Measurements from ENCODE around the gene C13orf46. TPM values are rescaled to one million over a fixed set of nuclear protein-coding genes. Genes with fewer than 3 reads are reported as not detected.

The C13orf46 gene
- polyA plus RNA-seq, 2 of the 4 experiments (the other 2 are of a cell fraction) = 0.05 to 0.13 TPM

DNA sequence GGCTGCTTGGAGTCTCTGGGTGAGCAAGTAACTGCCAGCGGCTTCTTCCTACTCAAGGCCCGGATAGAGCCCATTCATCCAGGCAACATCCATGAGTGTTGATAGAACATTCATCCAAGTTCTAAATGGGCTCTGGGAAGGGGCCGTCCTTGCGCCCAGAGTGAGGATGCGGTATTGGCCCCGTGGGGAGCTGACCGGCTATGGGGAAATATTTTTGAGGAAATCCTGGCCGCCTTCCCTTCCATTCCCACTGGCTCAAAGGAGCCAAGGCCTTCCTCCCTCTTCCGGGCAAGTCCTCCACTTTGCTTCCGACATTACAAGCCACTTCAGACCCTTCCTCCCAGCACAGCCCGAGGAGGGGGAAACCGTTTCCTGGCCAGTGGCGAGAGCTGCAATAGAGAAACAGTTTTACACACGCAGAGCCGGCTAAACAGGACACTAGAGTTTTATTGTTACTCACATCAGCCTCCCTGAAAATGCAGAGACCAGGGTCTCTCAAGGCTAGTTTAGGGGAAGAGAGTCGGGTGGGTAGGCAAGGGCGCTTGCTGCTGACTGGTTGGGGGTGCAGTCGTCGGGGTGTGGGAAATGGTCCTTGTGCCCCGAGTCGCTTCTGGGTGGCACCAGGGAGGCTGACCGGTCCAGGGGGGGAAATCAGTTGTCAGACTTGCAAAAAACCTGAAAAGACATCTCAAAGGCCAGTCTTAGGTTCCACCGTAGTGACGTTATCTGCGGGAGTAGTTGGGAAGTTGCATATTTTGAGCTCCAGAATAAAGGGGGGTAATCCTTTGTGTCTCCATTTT, 37.5 kb downstream of the C13orf46 start:
- FAIRE-seq = no peak
- no peak for DNase-seq (ENCODE audit: low read depth in 1 of 2, low spot score in 1 of 2)
- 67% methylated on average over 24 of the region's 25 CpGs for WGBS (ENCODE audit: missing lambda C conversion rate)
- Histone ChIP-seq H3K4me3 (no peak overlapping the region), H3K9me3 (no peaks in the 10 kb centered on the region), H3K4me2 (no peak overlapping the region), H3K27ac (no peak overlapping the region), H3K4me1 (no peaks in the 10 kb centered on the region)
- TF ChIP-seq, protein P1, sequence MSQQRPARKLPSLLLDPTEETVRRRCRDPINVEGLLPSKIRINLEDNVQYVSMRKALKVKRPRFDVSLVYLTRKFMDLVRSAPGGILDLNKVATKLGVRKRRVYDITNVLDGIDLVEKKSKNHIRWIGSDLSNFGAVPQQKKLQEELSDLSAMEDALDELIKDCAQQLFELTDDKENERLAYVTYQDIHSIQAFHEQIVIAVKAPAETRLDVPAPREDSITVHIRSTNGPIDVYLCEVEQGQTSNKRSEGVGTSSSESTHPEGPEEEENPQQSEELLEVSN (IDR thresholded peaks at IDR 0.05; ENCODE audit: borderline replicate concordance, low read depth) = no peak
- TF ChIP-seq MYC (IDR thresholded peaks at IDR 0.05; ENCODE audit: borderline replicate concordance, low read length) = no peak
- TF ChIP-seq HDAC2 (IDR thresholded peaks at IDR 0.05) = no peak
- TF ChIP-seq TFCP2L1 (CRISPR knock-in tag; IDR thresholded peaks at IDR 0.05) = no peak
- no peak for TF ChIP-seq RAD21 (conservative IDR thresholded peaks at IDR 0.05 in 1 of 2, IDR thresholded peaks at IDR 0.05 in 1 of 2)
- TF ChIP-seq RNF2 (IDR thresholded peaks at IDR 0.05; ENCODE audit: borderline replicate concordance, low read depth) = no peak
- no peak for TF ChIP-seq EHF (CRISPR knock-in tag; IDR thresholded peaks at IDR 0.05)
- TF ChIP-seq, protein P2, sequence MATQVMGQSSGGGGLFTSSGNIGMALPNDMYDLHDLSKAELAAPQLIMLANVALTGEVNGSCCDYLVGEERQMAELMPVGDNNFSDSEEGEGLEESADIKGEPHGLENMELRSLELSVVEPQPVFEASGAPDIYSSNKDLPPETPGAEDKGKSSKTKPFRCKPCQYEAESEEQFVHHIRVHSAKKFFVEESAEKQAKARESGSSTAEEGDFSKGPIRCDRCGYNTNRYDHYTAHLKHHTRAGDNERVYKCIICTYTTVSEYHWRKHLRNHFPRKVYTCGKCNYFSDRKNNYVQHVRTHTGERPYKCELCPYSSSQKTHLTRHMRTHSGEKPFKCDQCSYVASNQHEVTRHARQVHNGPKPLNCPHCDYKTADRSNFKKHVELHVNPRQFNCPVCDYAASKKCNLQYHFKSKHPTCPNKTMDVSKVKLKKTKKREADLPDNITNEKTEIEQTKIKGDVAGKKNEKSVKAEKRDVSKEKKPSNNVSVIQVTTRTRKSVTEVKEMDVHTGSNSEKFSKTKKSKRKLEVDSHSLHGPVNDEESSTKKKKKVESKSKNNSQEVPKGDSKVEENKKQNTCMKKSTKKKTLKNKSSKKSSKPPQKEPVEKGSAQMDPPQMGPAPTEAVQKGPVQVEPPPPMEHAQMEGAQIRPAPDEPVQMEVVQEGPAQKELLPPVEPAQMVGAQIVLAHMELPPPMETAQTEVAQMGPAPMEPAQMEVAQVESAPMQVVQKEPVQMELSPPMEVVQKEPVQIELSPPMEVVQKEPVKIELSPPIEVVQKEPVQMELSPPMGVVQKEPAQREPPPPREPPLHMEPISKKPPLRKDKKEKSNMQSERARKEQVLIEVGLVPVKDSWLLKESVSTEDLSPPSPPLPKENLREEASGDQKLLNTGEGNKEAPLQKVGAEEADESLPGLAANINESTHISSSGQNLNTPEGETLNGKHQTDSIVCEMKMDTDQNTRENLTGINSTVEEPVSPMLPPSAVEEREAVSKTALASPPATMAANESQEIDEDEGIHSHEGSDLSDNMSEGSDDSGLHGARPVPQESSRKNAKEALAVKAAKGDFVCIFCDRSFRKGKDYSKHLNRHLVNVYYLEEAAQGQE (IDR thresholded peaks at IDR 0.05) = no peak
- TF ChIP-seq RARB (CRISPR knock-in tag; IDR thresholded peaks at IDR 0.05) = no peak
- ATAC-seq = no peak
- ChIA-PET POLR2A (interaction anchor here (0.5 kb wide), 1 partner anchor 51 kb away, joined by 4 read pairs; no protein-coding TSS in a partner anchor), CTCF (interaction anchor here (1.0 kb wide), 1 partner anchor 11 kb away, joined by 3 read pairs; no protein-coding TSS in a partner anchor)

DNA sequence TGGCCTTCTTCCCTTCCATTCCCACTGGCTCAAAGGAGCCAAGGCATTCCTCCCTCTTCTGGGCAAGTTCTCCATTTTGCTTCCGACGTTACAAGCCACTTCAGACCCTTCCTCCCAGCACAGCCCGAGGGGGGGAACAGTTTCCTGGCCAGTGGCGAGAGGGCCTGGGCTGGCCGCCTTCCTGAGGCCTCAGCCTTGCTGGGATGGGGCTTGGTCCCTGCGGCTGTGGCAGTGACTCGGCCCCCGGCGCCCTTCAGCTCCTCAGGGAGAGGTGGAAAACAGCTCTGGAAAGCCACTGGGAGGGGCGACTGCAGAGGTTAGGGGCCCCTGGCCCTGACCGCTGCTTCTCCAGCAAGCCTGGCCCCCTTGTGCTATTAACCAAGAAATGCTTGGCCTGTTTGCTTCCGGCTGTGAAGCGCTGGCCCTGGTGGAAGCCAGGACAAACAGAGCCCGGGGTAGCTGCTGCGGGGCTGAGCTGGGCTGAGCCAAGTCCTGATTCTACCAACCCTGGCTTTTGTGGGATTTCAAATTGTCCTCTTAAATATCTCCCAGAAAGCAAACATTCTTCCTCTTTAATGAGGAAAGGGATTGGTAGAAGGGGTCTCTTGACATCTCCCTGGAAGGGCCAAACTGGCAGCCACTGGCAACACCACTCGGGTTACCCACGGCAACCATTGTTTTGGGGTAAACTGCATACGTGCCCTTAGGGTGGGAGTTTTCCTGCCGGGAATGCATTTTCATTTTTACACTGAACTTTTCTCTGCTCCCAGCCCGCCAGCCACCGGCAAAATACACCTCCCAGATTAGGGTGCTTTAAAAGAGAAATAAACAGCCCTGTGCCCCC, 38.7 kb downstream of the C13orf46 start:
- ChIA-PET POLR2A (no interaction called here), CTCF (no interaction called here)
- no peak for FAIRE-seq
- TF ChIP-seq CHD2 (IDR thresholded peaks at IDR 0.05; ENCODE audit: low read length, partially characterized antibody) (no peak), ZFP36 (IDR thresholded peaks at IDR 0.05; ENCODE audit: borderline replicate concordance, partially characterized antibody) (no peak), HOXB5 (CRISPR knock-in tag; IDR thresholded peaks at IDR 0.05) (no peak), RCOR1 (IDR thresholded peaks at IDR 0.05; ENCODE audit: low read depth, low read length) (no peak), RAD21 (conservative IDR thresholded peaks at IDR 0.05 in 1 of 2, IDR thresholded peaks at IDR 0.05 in 1 of 2) (no peak), CEBPB (IDR thresholded peaks at IDR 0.05) (no peak), POLR2A (IDR thresholded peaks at IDR 0.05; ENCODE audit: low read length) (no peak), TP53 (CRISPR knock-in tag; IDR thresholded peaks at IDR 0.05) (no peak), CHD4 (IDR thresholded peaks at IDR 0.05; ENCODE audit: borderline replicate concordance) (no peak), BHLHE40 (IDR thresholded peaks at IDR 0.05; ENCODE audit: low read depth, low read length) (no peak), NR3C1 (IDR thresholded peaks at IDR 0.05) (no peak), ESRRA (IDR thresholded peaks at IDR 0.05; ENCODE audit: borderline replicate concordance, low read length) (no peak), SMC3 (IDR thresholded peaks at IDR 0.05) (no peak), ZSCAN20 (CRISPR knock-in tag; IDR thresholded peaks at IDR 0.05) (no peak), CBX8 (IDR thresholded peaks at IDR 0.05) (no peak)
- TF ChIP-seq, protein P1 (IDR thresholded peaks at IDR 0.05; ENCODE audit: borderline replicate concordance, low read depth) = no peak
- TF ChIP-seq, protein P3, sequence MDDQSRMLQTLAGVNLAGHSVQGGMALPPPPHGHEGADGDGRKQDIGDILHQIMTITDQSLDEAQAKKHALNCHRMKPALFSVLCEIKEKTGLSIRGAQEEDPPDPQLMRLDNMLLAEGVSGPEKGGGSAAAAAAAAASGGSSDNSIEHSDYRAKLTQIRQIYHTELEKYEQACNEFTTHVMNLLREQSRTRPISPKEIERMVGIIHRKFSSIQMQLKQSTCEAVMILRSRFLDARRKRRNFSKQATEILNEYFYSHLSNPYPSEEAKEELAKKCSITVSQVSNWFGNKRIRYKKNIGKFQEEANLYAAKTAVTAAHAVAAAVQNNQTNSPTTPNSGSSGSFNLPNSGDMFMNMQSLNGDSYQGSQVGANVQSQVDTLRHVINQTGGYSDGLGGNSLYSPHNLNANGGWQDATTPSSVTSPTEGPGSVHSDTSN (IDR thresholded peaks at IDR 0.05) = no peak
- TF ChIP-seq, protein P4, sequence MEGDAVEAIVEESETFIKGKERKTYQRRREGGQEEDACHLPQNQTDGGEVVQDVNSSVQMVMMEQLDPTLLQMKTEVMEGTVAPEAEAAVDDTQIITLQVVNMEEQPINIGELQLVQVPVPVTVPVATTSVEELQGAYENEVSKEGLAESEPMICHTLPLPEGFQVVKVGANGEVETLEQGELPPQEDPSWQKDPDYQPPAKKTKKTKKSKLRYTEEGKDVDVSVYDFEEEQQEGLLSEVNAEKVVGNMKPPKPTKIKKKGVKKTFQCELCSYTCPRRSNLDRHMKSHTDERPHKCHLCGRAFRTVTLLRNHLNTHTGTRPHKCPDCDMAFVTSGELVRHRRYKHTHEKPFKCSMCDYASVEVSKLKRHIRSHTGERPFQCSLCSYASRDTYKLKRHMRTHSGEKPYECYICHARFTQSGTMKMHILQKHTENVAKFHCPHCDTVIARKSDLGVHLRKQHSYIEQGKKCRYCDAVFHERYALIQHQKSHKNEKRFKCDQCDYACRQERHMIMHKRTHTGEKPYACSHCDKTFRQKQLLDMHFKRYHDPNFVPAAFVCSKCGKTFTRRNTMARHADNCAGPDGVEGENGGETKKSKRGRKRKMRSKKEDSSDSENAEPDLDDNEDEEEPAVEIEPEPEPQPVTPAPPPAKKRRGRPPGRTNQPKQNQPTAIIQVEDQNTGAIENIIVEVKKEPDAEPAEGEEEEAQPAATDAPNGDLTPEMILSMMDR (IDR thresholded peaks at IDR 0.05) = no peak
- DNase-seq (ENCODE audit: low read depth in 1 of 2, low spot score in 1 of 2) = no peak
- H3K27ac ChIP-seq = no peak overlapping the region
- no peaks in the 10 kb centered on the region for H3K9me3 ChIP-seq
- H3K4me1 ChIP-seq = no peaks in the 10 kb centered on the region
- WGBS (ENCODE audit: missing lambda C conversion rate) = 73% methylated on average over 19 of the region's 21 CpGs
- H3K4me3 ChIP-seq = no peak overlapping the region
- no peak overlapping the region for H3K4me2 ChIP-seq
- no peak for ATAC-seq
